ENCODE data around the gene SMARCAL1.

- no peak for TF ChIP-seq ZBTB49 (CRISPR knock-in tag; IDR thresholded peaks at IDR 0.05; ENCODE audit: borderline replicate concordance)
- no peak for TF ChIP-seq HDAC2 (IDR thresholded peaks at IDR 0.05)
- TF ChIP-seq EP300 (IDR thresholded peaks at IDR 0.05; ENCODE audit: low read length): no peak
- no peak for TF ChIP-seq ZBTB7A (IDR thresholded peaks at IDR 0.05; ENCODE audit: borderline replicate concordance, control insufficient read depth, low read depth, low read length)
- no peak for TF ChIP-seq POLR2AphosphoS5 (IDR thresholded peaks at IDR 0.05; ENCODE audit: control insufficient read depth, insufficient read depth, low read depth, low read length)
- TF ChIP-seq GATA2 (CRISPR knock-in tag; IDR thresholded peaks at IDR 0.05): no peak
Observed at GRCh38 chr2:216465579-216466195, 53.4 kb downstream of the SMARCAL1 start.

Data from K562 (cell line).